ENCODE data around the gene ZNF730.
"Not testable (repeated sequence)": the region's sequence is repeated elsewhere in the genome, so short reads cannot be mapped to it uniquely, and the experiment has no call there.

The ZNF730 gene

GRCh38 chr19:23116802-23117571 is at the start of gene ZNF730:
ZNF730 (plus strand) TSS chr19:23117025; CDS start chr19:23117174, 149 bp downstream.
- in situ Hi-C loops (cut with MboI; ENCODE audit: low sequenced_read_pairs): no loop called here

- in situ Hi-C loops (cut with MboI; ENCODE audit: low sequenced_read_pairs): no loop called here
These were observed 46.3 kb upstream of the ZNF730 start for GRCh38 chr19:23070353-23071146.

- in situ Hi-C loops (cut with MboI; ENCODE audit: low sequenced_read_pairs): no loop called here
These were observed 45.7 kb upstream of the ZNF730 start for GRCh38 chr19:23071147-23071511.

- in situ Hi-C loops (cut with MboI; ENCODE audit: low sequenced_read_pairs): no loop called here
These were observed 41.6 kb upstream of the ZNF730 start for GRCh38 chr19:23075031-23075733.

- in situ Hi-C loops (cut with MboI; ENCODE audit: low sequenced_read_pairs): not testable (repeated sequence)
These were observed 39.0 kb upstream of the ZNF730 start for GRCh38 chr19:23077776-23078175.

GRCh38 chr19:23093832-23094231 is 23.0 kb upstream of the ZNF730 start:
- in situ Hi-C loops (cut with MboI; ENCODE audit: low sequenced_read_pairs): no loop called here

GRCh38 chr19:23095418-23095817 is 21.4 kb upstream of the ZNF730 start:
- in situ Hi-C loops (cut with MboI; ENCODE audit: low sequenced_read_pairs): no loop called here

GRCh38 chr19:23098286-23098685 is 18.5 kb upstream of the ZNF730 start:
- in situ Hi-C loops (cut with MboI; ENCODE audit: low sequenced_read_pairs): no loop called here

- in situ Hi-C loops (cut with MboI; ENCODE audit: low sequenced_read_pairs): no loop called here
These were observed 17.8 kb upstream of the ZNF730 start for GRCh38 chr19:23098988-23099387.

- in situ Hi-C loops (cut with MboI; ENCODE audit: low sequenced_read_pairs): no loop called here
These were observed 16.9 kb upstream of the ZNF730 start for GRCh38 chr19:23099966-23100365.

GRCh38 chr19:23101241-23101640 is 15.6 kb upstream of the ZNF730 start:
- in situ Hi-C loops (cut with MboI; ENCODE audit: low sequenced_read_pairs): no loop called here

- in situ Hi-C loops (cut with MboI; ENCODE audit: low sequenced_read_pairs): no loop called here
These were observed 1.6 kb downstream of the ZNF730 start for GRCh38 chr19:23118400-23118799.

- in situ Hi-C loops (cut with MboI; ENCODE audit: low sequenced_read_pairs): not testable (repeated sequence)
These were observed 17.4 kb downstream of the ZNF730 start for GRCh38 chr19:23134211-23134610.

GRCh38 chr19:23145617-23146415 is 29.0 kb downstream of the ZNF730 start:
- in situ Hi-C loops (cut with MboI; ENCODE audit: low sequenced_read_pairs): no loop called here

GRCh38 chr19:23160766-23161165 is 43.9 kb downstream of the ZNF730 start:
- in situ Hi-C loops (cut with MboI; ENCODE audit: low sequenced_read_pairs): no loop called here

GRCh38 chr19:23168286-23168685 is 51.5 kb downstream of the ZNF730 start:
- in situ Hi-C loops (cut with MboI; ENCODE audit: low sequenced_read_pairs): not testable (repeated sequence)

- in situ Hi-C loops (cut with MboI; ENCODE audit: low sequenced_read_pairs): no loop called here
These were observed 66.4 kb downstream of the ZNF730 start for GRCh38 chr19:23183251-23183650.

- in situ Hi-C loops (cut with MboI; ENCODE audit: low sequenced_read_pairs): no loop called here
These were observed 73.5 kb downstream of the ZNF730 start for GRCh38 chr19:23190341-23190740.

All from HL-60/S4 treated with phorbol 12-myristate 13-acetate at 8.2 ng/mL for 4 days and 3 days (cell line).